Activated T-cell treated with anti-CD3 and anti-CD28 coated beads for 48 hours (primary cell): ENCODE measurements around the gene MRPS26.
A peak's percentile ranks its signal among the peaks of the same experiment; 100 is the strongest.
"Not testable (repeated sequence)": the region's sequence is repeated elsewhere in the genome, so short reads cannot be mapped to it uniquely, and the experiment has no call there.

Experiments
- DNase-seq: peaks from one replicate; pipeline ENCODE4 v3.0.0-alpha.2; 2020; ENCODE audit warnings: low read depth

MRPS26 gene

DNA sequence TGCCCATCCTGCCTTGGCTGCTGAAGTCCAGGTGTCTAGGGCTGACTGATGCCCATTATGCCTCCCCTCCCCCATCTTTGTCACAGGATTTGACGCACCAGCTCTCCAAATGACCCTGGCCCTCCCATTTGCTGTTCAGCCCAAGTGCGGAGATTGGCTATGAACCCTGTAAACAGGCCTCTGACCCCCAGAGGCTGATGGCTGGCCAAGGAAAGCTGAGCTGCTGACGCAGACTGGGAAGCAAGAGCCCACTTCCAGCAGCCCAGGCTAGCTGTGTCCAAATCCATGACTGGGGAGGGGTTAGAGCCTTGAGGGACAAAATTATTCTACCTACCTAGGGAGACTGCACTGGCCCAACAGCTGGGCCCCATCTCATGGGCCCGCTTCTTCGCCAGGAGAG is 3.2 kb upstream of the MRPS26 start:
- DNase-seq = no peak

DNA sequence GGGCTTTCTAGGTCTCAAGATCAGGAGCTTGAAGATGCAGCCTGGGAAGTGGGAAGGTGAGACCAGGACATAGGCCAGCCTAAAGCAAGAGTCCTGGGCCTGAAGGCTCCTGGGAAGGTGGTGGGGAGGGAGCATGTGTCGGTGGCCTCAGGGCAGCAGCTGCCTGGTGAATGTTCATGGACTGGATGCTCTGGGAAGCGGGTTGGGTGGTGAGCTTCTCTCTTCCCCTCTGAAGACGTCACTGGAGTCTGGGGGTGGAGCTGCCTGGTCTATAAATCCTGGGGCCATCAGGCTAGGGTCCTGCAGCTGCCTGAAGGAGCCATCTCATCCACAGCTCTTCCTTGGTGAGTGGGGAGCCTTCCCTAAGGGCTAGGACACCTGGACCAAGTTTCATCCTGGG is 2.5 kb upstream of the MRPS26 start, which contains the start of gene GNRH2:
Gene GNRH2, plus strand, starts transcription at position 301 of the 400 bp plus-strand sequence. CDS start 793 bp downstream, outside the sequence.
- no peak for DNase-seq

GRCh38 chr20:3044336-3044965 is 1.4 kb upstream of the MRPS26 start:
- no peak for DNase-seq

- peak; percentile 66 for DNase-seq
Measured at GRCh38 chr20:3045042-3045815, 623 bp upstream of the MRPS26 start.

DNA sequence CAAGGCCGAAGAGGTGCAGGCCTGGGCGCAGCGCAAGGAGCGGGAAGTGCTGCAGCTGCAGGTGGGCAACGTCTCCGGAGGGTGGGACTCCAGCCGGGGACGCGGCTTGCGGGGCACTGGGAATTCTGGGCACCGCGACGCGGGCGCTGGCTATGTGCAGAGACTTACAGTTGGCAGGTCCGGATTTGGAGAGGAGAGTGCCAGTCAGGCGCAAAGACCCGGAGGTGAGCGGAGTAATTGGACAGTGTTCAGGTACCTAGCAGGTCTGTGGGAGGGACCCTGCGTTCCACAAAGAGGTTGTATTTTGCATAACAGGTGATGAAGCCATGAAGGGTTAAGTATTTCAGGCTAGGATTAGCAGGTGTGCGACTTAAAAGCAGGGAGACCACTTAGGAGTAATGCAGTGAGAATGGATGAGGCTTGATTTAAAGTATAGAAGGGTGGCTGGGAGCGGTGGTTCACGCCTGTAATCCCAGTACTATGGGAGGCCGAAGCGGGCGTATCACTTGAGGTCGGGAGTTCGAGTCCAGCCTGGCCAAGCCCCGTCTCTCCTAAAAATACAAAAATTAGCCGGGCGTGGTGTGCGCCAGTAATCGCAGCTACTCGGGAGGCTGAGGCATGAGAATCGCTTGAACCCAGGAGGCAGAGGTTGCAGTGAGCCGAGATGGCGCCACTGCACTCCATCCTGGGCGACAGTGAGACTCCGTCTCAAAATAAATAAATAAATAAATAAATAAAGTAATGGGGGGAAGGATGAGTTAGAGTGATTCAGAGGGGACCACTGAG is 1.0 kb downstream of the MRPS26 start:
- no peak for DNase-seq

DNA sequence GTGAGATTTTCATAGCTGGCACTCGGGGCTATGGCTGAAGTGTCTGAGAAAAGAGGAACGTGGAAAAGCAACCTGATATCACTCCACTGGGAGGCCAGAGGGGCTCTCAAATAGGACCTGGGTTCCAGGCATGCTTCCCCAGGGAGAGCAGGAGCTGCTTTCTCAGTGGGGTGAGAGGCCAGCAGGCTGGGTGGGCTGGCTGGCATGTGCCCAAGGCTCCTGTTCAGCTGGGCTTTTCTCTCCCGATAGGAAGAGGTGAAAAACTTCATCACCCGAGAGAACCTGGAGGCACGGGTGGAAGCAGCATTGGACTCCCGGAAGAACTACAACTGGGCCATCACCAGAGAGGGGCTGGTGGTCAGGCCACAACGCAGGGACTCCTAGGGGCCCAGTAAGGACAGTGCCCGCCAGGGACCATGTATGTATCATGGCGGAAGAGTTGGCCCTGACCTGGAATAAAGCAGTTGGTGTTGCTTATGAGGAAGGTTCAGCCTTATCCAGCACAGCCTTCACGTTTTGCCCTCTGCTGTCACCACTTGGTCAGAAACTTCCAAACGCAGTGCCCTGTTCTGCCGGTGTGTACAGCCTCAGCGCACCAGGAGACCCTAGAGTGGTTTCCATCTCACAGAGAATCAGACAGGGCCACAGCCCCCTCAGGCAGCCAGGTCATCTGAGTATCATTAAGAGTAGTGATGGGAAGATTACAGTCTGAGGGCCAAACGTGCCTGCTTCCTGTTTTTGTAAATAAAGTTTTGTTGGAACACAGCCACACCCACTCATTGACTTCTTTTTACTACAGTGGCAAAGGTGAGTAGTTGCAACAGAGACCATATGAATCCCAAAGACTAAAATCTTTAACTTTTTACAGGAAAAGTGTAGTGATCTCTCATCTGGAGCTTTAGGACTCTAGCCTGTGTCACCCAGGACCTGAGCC is 1.9 kb downstream of the MRPS26 start:
- no peak for DNase-seq

- DNase-seq = no peak
Measured at GRCh38 chr20:3051385-3052019, 5.7 kb downstream of the MRPS26 start.

DNA sequence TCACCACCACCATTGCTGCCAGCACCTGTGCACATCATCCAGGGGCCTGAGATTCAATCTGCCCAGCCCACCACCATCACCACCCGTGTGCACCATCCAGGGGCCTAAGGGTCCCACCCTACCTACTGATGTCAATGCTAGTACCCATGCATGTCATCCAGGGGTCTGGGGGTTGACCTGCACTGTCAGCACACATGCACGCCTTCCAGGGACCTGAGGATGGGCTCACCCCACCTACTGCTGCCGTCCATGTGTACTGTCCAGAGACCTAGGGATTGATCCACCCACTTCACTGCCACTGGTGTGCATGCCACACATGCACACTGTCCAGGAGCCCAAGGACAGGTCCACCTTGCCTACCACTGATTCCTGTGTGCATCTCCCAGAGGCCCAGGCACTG is 13.6 kb downstream of the MRPS26 start:
- DNase-seq = no peak

DNA sequence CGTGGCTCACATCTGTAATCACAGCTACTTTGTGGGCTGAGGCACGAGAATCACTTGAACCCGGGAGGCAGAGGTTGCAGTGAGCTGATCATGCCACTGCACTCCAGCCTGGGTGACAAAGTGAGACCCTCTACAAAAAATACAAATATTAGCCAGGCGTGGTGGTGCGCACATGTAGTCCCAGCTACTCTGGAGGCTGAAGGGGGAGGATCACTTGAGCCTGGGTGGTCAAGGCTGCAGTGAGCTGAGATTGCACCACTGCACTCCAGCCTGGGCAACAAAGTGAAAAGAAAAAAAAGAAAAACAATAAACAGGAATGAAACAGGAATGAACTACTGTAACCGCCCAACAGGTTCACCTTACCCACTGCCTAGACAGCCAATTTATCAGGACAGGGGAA is 18.3 kb downstream of the MRPS26 start:
- not testable (repeated sequence) for DNase-seq

GRCh38 chr20:3067139-3068014 is 21.5 kb downstream of the MRPS26 start:
- no peak for DNase-seq

- DNase-seq = no peak
Measured at GRCh38 chr20:3068075-3068474, 22.2 kb downstream of the MRPS26 start.

DNA sequence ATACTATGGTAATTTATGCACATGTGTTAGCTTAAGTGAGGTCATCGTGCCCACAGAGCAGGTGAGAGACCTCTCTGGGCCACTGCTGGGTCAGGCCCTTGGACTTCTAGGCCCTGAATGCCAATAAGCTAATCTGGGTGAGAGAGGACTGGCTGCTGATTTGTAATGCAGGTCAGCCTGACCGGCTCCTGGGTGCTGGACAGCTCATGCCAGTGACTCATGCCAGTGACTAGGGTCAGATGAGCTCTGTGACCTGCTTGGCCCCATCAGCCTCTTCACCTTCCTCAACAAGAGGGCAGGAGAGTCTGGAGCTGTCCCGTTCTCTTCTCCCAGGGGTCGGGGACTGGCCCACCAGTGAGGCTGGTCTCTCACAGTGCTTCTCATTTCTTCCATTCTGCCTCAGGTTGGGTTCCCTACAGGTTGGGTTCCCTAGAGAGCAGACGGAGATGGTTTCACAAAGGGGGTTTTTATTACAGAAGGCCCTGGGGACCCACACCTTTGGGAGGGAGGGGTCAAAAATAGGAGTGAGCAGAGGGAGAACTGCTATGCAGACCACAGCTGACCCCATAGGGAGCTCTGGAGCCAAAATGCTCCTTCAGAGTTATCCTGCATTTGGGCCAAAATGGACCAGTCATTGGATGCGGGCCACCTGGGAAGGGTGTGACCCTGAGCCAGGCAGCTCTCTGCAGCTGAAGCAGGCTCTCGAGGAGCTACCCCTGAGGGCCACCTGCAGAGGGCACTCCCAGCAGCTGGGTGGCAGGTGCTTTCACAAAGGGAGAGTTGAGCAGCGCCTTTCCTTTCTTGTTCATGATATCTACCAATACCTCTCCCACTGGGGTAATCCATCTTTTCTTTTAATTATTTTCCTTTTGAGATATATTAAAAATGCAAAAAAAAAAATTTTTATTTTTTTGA is 23.4 kb downstream of the MRPS26 start:
- no peak for DNase-seq

GRCh38 chr20:3070725-3071124 is 24.9 kb downstream of the MRPS26 start:
- no peak for DNase-seq

- DNase-seq = no peak
Measured at GRCh38 chr20:3071266-3071609, 25.4 kb downstream of the MRPS26 start.

GRCh38 chr20:3071610-3072529 is 26.0 kb downstream of the MRPS26 start, which contains the start of gene OXT:
TSS of gene OXT (plus strand) at chr20:3071620. CDS start at chr20:3071656, 36 bp downstream.
- peak; percentile 63 for DNase-seq

- DNase-seq = no peak
Measured at GRCh38 chr20:3072530-3073250, 26.8 kb downstream of the MRPS26 start.

DNA sequence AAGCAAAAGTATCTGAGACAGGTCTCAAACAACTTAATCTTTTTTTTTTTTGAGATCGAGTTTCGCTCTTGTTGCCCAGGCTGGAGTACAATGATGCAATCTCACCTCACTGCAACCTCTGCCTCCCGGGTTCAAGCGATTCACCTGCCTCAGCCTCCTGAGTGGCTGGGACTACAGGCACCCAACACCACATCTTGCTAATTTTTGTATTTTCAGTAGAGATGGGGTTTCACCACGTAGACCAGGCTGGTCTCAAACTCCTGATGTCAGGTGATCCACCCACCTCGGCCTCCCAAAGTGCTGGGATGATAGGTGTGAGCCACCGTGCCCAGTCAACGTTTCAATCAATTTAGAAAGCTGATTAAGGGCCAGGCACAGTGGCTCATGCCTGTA is 27.4 kb downstream of the MRPS26 start:
- not testable (repeated sequence) for DNase-seq
